Mucosa of rectum (tissue), 2 donors: ENCODE measurements around the gene CAST.

Experiments used
- H3K27ac ChIP-seq, 2 donors: one replicate each; pipeline ENCODE4 v1.7.0; 2013; ENCODE audit warnings: inconsistent platforms in 2 of 2, low read depth in 2 of 2, low read length in 2 of 2
- H3K27me3 ChIP-seq, 2 donors: one replicate each; pipeline ENCODE4 v1.7.0; 2013; ENCODE audit warnings: low read length in 2 of 2; ENCODE audit not compliant: control insufficient read depth in 2 of 2, insufficient read depth in 2 of 2
- H3K36me3 ChIP-seq, 2 donors: one replicate each; pipeline ENCODE4 v1.7.0; 2013; ENCODE audit warnings: low read length in 2 of 2; ENCODE audit not compliant: control insufficient read depth in 2 of 2, insufficient read depth in 2 of 2
- H3K4me1 ChIP-seq, 2 donors: one replicate each; pipeline ENCODE4 v1.7.0; 2013; ENCODE audit warnings: low read length in 2 of 2, mild to moderate bottlenecking in 1 of 2; ENCODE audit not compliant: control insufficient read depth in 2 of 2, insufficient read depth in 2 of 2
- H3K4me3 ChIP-seq, 2 donors: one replicate each; pipeline ENCODE4 v1.7.0; 2013; ENCODE audit warnings: low read length in 2 of 2
- H3K9ac ChIP-seq, 2 donors: one replicate each; pipeline ENCODE4 v1.7.0; 2013; ENCODE audit warnings: low read length in 2 of 2, low read depth in 1 of 2, mild to moderate bottlenecking in 1 of 2
- H3K9me3 ChIP-seq, 2 donors: one replicate each; pipeline ENCODE4 v1.7.0; 2013; ENCODE audit warnings: low read length in 2 of 2; ENCODE audit not compliant: control insufficient read depth in 2 of 2
- donor health status: healthy.
- donor health status: Normal muscosa, but diverticular disease.

The CAST gene

GRCh38 chr5:96763026-96763425 lies 100.8 kb downstream of the CAST start:
- Histone ChIP-seq H3K36me3 (peaks cover 74 to 81% of the 10 kb centered on the region in 2 donors), H3K9ac (no peak overlapping the region)

GRCh38 chr5:96765043-96765442 lies 102.9 kb downstream of the CAST start:
- Histone ChIP-seq H3K36me3 (peaks cover 79 to 85% of the 10 kb centered on the region in 2 donors), H3K4me3 (no peak overlapping the region), H3K27ac (no peak overlapping the region), H3K9me3 (no peaks in the 10 kb centered on the region), H3K9ac (no peak overlapping the region), H3K4me1 (no peaks in the 10 kb centered on the region), H3K27me3 (no peaks in the 10 kb centered on the region)

More at GRCh38 chr5:96763026-96763425, 100.8 kb downstream of the CAST start:
- Histone ChIP-seq H3K4me3 (no peak overlapping the region), H3K4me1 (no peaks in the 10 kb centered on the region), H3K9me3 (no peaks in the 10 kb centered on the region), H3K27ac (no peak overlapping the region), H3K27me3 (no peaks in the 10 kb centered on the region)

- peaks cover 90 to 92% of the 10 kb centered on the region in 2 donors for H3K36me3 ChIP-seq
- H3K27ac ChIP-seq: no peak overlapping the region
- H3K9ac ChIP-seq: no peak overlapping the region
- no peaks in the 10 kb centered on the region for H3K4me1 ChIP-seq
- no peaks in the 10 kb centered on the region for H3K9me3 ChIP-seq
- H3K27me3 ChIP-seq: no peaks in the 10 kb centered on the region
- no peak overlapping the region for H3K4me3 ChIP-seq
These were observed 106.6 kb downstream of the CAST start for GRCh38 chr5:96768708-96769251.

GRCh38 chr5:96771395-96771794 lies 109.2 kb downstream of the CAST start:
- Histone ChIP-seq H3K9me3 (no peaks in the 10 kb centered on the region), H3K27me3 (no peaks in the 10 kb centered on the region), H3K36me3 (peaks cover 87 to 91% of the 10 kb centered on the region in 2 donors), H3K9ac (no peak overlapping the region), H3K4me3 (no peak overlapping the region), H3K27ac (no peak overlapping the region), H3K4me1 (no peaks in the 10 kb centered on the region)

GRCh38 chr5:96772111-96772510 lies 109.9 kb downstream of the CAST start:
- H3K4me1 ChIP-seq: no peaks in the 10 kb centered on the region
- H3K27me3 ChIP-seq: no peaks in the 10 kb centered on the region
- H3K9ac ChIP-seq: no peak overlapping the region
- H3K36me3 ChIP-seq: peaks cover 86 to 91% of the 10 kb centered on the region in 2 donors
- no peak overlapping the region for H3K4me3 ChIP-seq
- no peaks in the 10 kb centered on the region for H3K9me3 ChIP-seq
- no peak overlapping the region for H3K27ac ChIP-seq

- H3K27ac ChIP-seq: no peak overlapping the region
- no peak overlapping the region for H3K4me3 ChIP-seq
- H3K9ac ChIP-seq: no peak overlapping the region
- no peaks in the 10 kb centered on the region for H3K9me3 ChIP-seq
- H3K27me3 ChIP-seq: no peaks in the 10 kb centered on the region
- H3K4me1 ChIP-seq: no peaks in the 10 kb centered on the region
- H3K36me3 ChIP-seq: peaks cover 83 to 91% of the 10 kb centered on the region in 2 donors
These were observed 110.4 kb downstream of the CAST start for GRCh38 chr5:96772542-96772941.

- Histone ChIP-seq H3K9ac (no peak overlapping the region), H3K27ac (no peak overlapping the region), H3K27me3 (no peaks in the 10 kb centered on the region), H3K4me1 (no peaks in the 10 kb centered on the region), H3K36me3 (peaks cover 79 to 92% of the 10 kb centered on the region in 2 donors), H3K9me3 (no peaks in the 10 kb centered on the region), H3K4me3 (no peak overlapping the region)
These were observed 112.9 kb downstream of the CAST start for GRCh38 chr5:96775050-96775449.

GRCh38 chr5:96775689-96776088 lies 113.5 kb downstream of the CAST start:
- no peak overlapping the region for H3K4me3 ChIP-seq
- H3K9me3 ChIP-seq: no peaks in the 10 kb centered on the region
- no peak overlapping the region for H3K9ac ChIP-seq
- no peak overlapping the region for H3K27ac ChIP-seq
- H3K4me1 ChIP-seq: peaks cover 0 to 2% of the 10 kb centered on the region in 2 donors
- no peaks in the 10 kb centered on the region for H3K27me3 ChIP-seq
- H3K36me3 ChIP-seq: peaks cover 76 to 86% of the 10 kb centered on the region in 2 donors

- H3K4me1 ChIP-seq: peaks cover 0 to 8% of the 10 kb centered on the region in 2 donors
- no peaks in the 10 kb centered on the region for H3K27me3 ChIP-seq
- H3K9ac ChIP-seq: no peak overlapping the region
- no peak overlapping the region for H3K4me3 ChIP-seq
- peaks cover 70 to 81% of the 10 kb centered on the region in 2 donors for H3K36me3 ChIP-seq
- H3K27ac ChIP-seq: no peak overlapping the region
- no peaks in the 10 kb centered on the region for H3K9me3 ChIP-seq
These were observed 114.4 kb downstream of the CAST start for GRCh38 chr5:96776621-96777020.

- Histone ChIP-seq H3K36me3 (peaks cover 69 to 75% of the 10 kb centered on the region in 2 donors), H3K9me3 (no peaks in the 10 kb centered on the region), H3K9ac (no peak overlapping the region), H3K27ac (no peak overlapping the region), H3K4me1 (peaks cover 0 to 10% of the 10 kb centered on the region in 2 donors), H3K4me3 (no peak overlapping the region), H3K27me3 (no peaks in the 10 kb centered on the region)
These were observed 116.2 kb downstream of the CAST start for GRCh38 chr5:96778409-96778808.
